A549 (cell line): Measurements from ENCODE around the gene ARHGAP40.

ENCODE experiments used
- CBX2 ChIP-seq: fragments of 200-600 bp; sonication (generic); IDR thresholded peaks from 2 replicates; pipeline ENCODE4 v1.6.1; 2016; ENCODE audit warnings: low read depth, mild to moderate bottlenecking, borderline replicate concordance
- CEBPB ChIP-seq, 2 experiments: fragments of >200 bp in 1 of 2; sonication (Bioruptor Twin) in 1 of 2; formaldehyde crosslinking in 1 of 2; IDR thresholded peaks; 2 replicates each; pipeline ENCODE4 v1.6.1; 2012 to 2016
- MAFK ChIP-seq: fragments of 450-650 bp; IDR thresholded peaks from 2 replicates; pipeline ENCODE4 v1.6.1; 2014; ENCODE audit not compliant: partially characterized antibody
- POLR2A ChIP-seq: IDR thresholded peaks from 2 replicates; pipeline ENCODE4 v1.6.1; 2012; ENCODE audit warnings: mild to moderate bottlenecking, low read length
- RAD21 ChIP-seq, 2 experiments: fragments of >200 bp in 1 of 2; sonication (Bioruptor Twin) in 1 of 2; formaldehyde crosslinking in 1 of 2; IDR thresholded peaks in 1 of 2; conservative IDR thresholded peaks in 1 of 2; 2 replicates in 1 of 2; 3 replicates in 1 of 2; pipeline ENCODE4 v1.6.1; 2012 to 2018; ENCODE audit warnings: inconsistent platforms in 1 of 2
- RARB ChIP-seq: fragments of 250-450 bp; sonication (Bioruptor Pico); IDR thresholded peaks from 2 replicates; pipeline ENCODE4 v1.8.0; 2021; ENCODE audit warnings: mild to moderate bottlenecking, moderate library complexity
- TF ChIP-seq, protein P1 (sequence below): fragments of >200 bp; sonication (Bioruptor Twin); formaldehyde crosslinking; IDR thresholded peaks from 3 replicates; pipeline ENCODE4 v1.5.1; 2016
- TF ChIP-seq, protein P2 (sequence below): IDR thresholded peaks from 2 replicates; pipeline ENCODE4 v1.6.1; 2012
- TF ChIP-seq, protein P3 (sequence below): fragments of 200-600 bp; sonication (generic); IDR thresholded peaks from 2 replicates; pipeline ENCODE4 v1.6.1; 2016; ENCODE audit warnings: antibody characterized with exemption, mild to moderate bottlenecking, moderate library complexity
- TF ChIP-seq, protein P4 (sequence below): IDR thresholded peaks from 2 replicates; pipeline ENCODE4 v1.6.1; 2012
- TF ChIP-seq, protein P5 (sequence below): fragments of 150-350 bp; IDR thresholded peaks from 2 replicates; pipeline ENCODE4 v1.6.1; 2014; ENCODE audit warnings: low read depth, mild to moderate bottlenecking, low read length

DNA sequence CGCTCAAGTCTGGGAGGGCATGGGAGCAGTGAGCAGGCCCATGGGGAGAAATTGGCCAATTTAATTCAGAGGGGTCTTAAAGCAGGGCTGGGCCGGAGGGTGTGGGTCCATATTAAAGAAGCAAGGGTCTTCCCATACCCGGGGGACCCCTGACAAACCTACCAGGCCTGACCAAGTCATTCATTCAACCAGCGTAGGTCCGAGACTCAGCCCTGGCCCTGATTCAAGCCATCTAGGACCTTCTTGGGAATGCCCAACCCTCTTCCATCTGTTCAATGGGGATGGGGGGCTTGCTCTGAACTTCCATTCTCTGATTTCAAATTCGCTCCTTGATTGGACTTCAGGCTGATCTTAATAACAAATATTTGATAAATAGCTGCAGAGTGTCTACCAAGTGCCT, 13.3 kb upstream of the ARHGAP40 start:
- TF ChIP-seq, protein P1, sequence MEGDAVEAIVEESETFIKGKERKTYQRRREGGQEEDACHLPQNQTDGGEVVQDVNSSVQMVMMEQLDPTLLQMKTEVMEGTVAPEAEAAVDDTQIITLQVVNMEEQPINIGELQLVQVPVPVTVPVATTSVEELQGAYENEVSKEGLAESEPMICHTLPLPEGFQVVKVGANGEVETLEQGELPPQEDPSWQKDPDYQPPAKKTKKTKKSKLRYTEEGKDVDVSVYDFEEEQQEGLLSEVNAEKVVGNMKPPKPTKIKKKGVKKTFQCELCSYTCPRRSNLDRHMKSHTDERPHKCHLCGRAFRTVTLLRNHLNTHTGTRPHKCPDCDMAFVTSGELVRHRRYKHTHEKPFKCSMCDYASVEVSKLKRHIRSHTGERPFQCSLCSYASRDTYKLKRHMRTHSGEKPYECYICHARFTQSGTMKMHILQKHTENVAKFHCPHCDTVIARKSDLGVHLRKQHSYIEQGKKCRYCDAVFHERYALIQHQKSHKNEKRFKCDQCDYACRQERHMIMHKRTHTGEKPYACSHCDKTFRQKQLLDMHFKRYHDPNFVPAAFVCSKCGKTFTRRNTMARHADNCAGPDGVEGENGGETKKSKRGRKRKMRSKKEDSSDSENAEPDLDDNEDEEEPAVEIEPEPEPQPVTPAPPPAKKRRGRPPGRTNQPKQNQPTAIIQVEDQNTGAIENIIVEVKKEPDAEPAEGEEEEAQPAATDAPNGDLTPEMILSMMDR, result no peak
- TF ChIP-seq CBX2, result no peak
- TF ChIP-seq, protein P2, sequence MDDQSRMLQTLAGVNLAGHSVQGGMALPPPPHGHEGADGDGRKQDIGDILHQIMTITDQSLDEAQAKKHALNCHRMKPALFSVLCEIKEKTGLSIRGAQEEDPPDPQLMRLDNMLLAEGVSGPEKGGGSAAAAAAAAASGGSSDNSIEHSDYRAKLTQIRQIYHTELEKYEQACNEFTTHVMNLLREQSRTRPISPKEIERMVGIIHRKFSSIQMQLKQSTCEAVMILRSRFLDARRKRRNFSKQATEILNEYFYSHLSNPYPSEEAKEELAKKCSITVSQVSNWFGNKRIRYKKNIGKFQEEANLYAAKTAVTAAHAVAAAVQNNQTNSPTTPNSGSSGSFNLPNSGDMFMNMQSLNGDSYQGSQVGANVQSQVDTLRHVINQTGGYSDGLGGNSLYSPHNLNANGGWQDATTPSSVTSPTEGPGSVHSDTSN, result no peak
- TF ChIP-seq, protein P3, sequence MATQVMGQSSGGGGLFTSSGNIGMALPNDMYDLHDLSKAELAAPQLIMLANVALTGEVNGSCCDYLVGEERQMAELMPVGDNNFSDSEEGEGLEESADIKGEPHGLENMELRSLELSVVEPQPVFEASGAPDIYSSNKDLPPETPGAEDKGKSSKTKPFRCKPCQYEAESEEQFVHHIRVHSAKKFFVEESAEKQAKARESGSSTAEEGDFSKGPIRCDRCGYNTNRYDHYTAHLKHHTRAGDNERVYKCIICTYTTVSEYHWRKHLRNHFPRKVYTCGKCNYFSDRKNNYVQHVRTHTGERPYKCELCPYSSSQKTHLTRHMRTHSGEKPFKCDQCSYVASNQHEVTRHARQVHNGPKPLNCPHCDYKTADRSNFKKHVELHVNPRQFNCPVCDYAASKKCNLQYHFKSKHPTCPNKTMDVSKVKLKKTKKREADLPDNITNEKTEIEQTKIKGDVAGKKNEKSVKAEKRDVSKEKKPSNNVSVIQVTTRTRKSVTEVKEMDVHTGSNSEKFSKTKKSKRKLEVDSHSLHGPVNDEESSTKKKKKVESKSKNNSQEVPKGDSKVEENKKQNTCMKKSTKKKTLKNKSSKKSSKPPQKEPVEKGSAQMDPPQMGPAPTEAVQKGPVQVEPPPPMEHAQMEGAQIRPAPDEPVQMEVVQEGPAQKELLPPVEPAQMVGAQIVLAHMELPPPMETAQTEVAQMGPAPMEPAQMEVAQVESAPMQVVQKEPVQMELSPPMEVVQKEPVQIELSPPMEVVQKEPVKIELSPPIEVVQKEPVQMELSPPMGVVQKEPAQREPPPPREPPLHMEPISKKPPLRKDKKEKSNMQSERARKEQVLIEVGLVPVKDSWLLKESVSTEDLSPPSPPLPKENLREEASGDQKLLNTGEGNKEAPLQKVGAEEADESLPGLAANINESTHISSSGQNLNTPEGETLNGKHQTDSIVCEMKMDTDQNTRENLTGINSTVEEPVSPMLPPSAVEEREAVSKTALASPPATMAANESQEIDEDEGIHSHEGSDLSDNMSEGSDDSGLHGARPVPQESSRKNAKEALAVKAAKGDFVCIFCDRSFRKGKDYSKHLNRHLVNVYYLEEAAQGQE, result no peak
- TF ChIP-seq, protein P4, sequence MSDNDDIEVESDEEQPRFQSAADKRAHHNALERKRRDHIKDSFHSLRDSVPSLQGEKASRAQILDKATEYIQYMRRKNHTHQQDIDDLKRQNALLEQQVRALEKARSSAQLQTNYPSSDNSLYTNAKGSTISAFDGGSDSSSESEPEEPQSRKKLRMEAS, result no peak
- TF ChIP-seq RAD21 (conservative IDR thresholded peaks at IDR 0.05 in 1 of 2, IDR thresholded peaks at IDR 0.05 in 1 of 2), result no peak
- TF ChIP-seq RARB (CRISPR knock-in tag), result no peak
- no peak for TF ChIP-seq POLR2A
- no peak for TF ChIP-seq CEBPB (IDR thresholded peaks at IDR 0.05)
- TF ChIP-seq, protein P5, sequence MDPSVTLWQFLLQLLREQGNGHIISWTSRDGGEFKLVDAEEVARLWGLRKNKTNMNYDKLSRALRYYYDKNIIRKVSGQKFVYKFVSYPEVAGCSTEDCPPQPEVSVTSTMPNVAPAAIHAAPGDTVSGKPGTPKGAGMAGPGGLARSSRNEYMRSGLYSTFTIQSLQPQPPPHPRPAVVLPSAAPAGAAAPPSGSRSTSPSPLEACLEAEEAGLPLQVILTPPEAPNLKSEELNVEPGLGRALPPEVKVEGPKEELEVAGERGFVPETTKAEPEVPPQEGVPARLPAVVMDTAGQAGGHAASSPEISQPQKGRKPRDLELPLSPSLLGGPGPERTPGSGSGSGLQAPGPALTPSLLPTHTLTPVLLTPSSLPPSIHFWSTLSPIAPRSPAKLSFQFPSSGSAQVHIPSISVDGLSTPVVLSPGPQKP, result no peak
- no peak for TF ChIP-seq MAFK
